Sigmoid colon (tissue), 4 donors: ENCODE data around the gene MSL2.

Experiments used
- CTCF ChIP-seq, 4 experiments: fragments of 450-650 bp in 3 of 4; fragments of 200-600 bp in 1 of 4; IDR thresholded peaks; one replicate each; pipeline ENCODE4 v1.5.1; 2016 to 2019; ENCODE audit warnings: antibody characterized with exemption in 4 of 4, mild to moderate bottlenecking in 3 of 4, moderate library complexity in 2 of 4
- EP300 ChIP-seq, 4 donors: sonication (generic); formaldehyde crosslinking; IDR thresholded peaks; one replicate each; pipeline ENCODE4 v1.6.1; 2017; ENCODE audit warnings: antibody characterized with exemption in 4 of 4
- POLR2A ChIP-seq, 2 donors: fragments of 450-650 bp; IDR thresholded peaks; one replicate each; pipeline ENCODE4 v1.6.1; 2016; ENCODE audit warnings: antibody characterized with exemption in 2 of 2, mild to moderate bottlenecking in 2 of 2, moderate library complexity in 2 of 2
- POLR2AphosphoS5 ChIP-seq, 4 donors: sonication (generic); formaldehyde crosslinking; IDR thresholded peaks; one replicate each; pipeline ENCODE4 v1.6.1; 2017; ENCODE audit warnings: antibody characterized with exemption in 4 of 4

- TF ChIP-seq POLR2A (IDR thresholded peaks at IDR 0.05) (no peak), CTCF (IDR thresholded peaks at IDR 0.05) (no peak), EP300 (IDR thresholded peaks at IDR 0.05) (no peak), POLR2AphosphoS5 (IDR thresholded peaks at IDR 0.05) (no peak)
Measured at GRCh38 chr3:136151219-136151618, 44.9 kb downstream of the MSL2 start.
